Stimulated activated CD4-positive, alpha-beta T cell treated with anti-CD3 and anti-CD28 coated beads, TNF-alpha, amount 100 ng/mL, for 4 hours (primary cell): ENCODE results near the gene FOS.

Experiments used
- DNase-seq, 3 experiments: peaks; one replicate each; pipeline ENCODE4 v3.0.0-alpha.2; 2020; ENCODE audit warnings: low read depth in 3 of 3

The FOS gene

DNA sequence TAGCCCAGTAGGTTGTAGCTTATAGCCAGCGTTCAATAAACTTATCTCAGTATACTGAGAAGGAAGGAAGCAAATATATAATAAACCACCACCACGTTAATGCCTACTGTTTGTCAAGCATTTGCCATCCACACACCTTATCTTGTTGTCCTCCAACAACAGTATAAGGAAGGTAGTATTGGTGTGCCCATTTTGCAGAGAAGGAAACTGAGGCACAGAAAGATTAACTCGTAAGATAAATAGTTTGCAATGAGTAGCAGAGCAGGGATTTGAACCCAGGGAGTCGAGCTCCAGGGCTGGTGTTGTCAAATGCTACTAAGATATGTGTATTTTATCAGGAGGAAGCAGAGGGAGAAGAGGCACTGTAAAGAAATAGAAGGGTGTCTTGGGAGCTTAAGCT lies 27.8 kb upstream of the FOS start:
- DNase-seq, result no peak

GRCh38 chr14:75252254-75252837 lies 26.3 kb upstream of the FOS start:
- DNase-seq, result no peak

GRCh38 chr14:75254381-75254822 lies 24.2 kb upstream of the FOS start:
- no peak for DNase-seq

- DNase-seq, result no peak
Observed at GRCh38 chr14:75254901-75255584, 23.6 kb upstream of the FOS start.

DNA sequence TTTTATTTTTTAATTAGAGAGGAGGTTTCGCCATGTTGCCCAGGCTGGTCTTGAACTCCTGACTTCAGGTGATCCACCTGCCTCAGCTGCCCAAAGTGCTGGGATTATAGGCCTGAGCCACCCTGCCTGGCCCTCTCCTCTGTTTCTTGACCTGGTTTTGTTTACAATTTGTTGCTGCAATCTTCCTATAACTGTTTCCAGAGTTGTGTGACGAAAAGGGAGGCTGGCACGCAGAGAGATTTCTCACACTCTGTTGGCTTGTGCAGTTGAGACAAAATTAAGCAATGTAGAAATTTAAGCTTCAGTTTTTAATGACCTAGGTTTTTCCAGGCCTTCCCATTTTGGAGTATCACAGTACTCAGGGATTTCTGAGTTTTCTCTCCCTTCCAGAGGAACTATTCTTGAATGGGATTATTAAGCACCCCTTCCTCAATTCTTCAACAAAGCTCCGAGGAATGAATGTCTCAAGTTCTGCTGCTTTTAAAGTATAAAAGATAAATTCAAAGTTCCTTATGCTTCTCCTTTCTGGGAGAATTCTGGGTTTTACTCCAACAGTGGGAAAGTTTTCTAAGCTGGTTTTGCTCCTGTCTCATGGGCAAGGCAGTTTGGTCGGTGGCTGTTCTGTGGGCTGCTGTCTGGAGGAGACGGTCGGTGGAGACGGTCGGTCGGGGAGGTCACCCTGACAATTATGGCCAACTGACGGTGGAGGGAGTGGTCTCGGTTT lies 20.4 kb upstream of the FOS start:
- DNase-seq, result no peak

- DNase-seq, result peak; percentile 98 to 99 (median 99)
Observed at GRCh38 chr14:75258803-75259509, 19.7 kb upstream of the FOS start.

GRCh38 chr14:75259510-75259855 lies 19.1 kb upstream of the FOS start:
- DNase-seq, result no peak

GRCh38 chr14:75260025-75260763 lies 18.4 kb upstream of the FOS start:
- DNase-seq, result no peak

DNA sequence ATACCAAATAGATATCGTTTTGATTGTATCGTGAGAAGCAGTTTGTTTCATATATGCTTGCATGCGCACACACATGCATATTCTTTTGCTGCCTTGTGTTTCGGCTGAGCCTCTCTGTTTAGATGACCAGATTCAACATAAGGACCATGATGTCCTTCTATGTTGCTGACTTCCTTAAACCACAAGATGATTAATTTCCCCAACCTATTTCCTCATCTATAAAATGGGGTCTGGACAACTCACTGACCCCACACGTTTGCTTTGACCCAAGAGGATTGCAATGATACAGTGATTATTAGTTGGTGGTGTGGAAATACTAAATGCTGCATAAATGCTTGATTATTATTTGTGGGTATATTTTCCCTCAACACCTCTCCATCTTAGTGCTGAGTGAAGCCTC lies 16.8 kb upstream of the FOS start:
- no peak for DNase-seq

- DNase-seq, result no peak
Observed at GRCh38 chr14:75262641-75263040, 16.0 kb upstream of the FOS start.

DNA sequence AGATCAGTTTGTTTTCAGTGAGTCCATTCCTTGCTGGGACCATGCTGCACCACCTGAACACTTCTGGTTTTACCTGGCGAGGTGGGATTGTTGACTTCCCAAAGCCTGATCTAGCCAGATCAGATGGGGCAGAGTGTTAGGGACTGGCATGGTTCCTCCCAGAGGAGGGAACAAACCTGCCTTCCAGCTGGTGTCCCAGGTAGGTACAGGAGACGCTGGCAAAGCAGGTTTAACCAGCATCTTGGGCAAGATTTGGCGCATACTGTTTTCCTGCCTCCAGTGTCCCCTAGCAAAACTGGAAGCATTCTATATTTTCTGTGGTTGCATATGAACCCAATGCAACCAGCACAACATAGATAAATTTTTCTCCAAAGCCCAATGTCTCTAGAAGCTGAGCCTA lies 14.6 kb upstream of the FOS start:
- DNase-seq, result no peak

GRCh38 chr14:75267141-75267721 lies 11.4 kb upstream of the FOS start:
- DNase-seq, result no peak

DNA sequence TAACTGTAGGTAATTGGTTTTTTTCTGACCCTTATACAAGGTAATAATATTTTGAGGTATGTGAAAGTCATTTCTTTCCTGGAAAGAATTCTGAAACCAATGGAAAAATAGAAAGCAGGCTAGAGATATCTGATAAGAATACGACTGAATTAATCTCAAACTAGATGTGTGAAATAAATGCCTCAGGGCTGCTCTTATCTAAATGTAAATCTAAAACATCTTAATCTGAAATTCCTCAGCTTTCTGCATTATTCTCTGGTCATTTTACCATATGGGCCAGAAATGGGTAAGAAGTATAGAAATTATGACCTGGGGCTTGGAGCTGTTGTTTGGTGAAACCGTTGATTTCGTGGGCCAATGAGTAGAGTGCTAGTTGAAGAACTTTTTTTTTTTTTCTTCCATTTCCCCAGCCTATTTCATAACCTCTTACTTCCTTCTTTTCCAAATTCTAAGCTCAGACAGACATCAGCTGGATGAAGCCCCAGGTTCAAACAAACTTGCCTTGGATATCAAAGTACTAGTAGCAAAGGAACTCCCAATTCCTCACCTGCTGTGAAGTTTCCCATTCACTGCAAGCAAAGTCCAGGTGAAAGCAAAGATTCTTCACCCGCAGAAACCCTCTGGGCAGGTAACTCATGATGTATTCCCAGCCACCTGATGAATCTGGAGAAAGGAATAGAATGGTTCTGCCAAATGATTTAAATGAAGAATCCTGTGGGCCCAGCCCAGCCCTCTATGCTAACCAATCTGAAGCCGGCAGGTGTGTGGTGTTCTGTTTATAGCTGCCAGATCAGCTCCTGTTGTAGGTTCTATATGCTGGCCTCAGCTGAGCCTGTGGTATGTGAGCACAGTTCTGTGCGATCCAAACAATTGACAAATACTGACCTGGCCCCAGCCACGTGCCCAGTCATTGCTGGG lies 9.7 kb upstream of the FOS start:
- DNase-seq, result no peak

- DNase-seq, result no peak
Observed at GRCh38 chr14:75271514-75271913, 7.1 kb upstream of the FOS start.

DNA sequence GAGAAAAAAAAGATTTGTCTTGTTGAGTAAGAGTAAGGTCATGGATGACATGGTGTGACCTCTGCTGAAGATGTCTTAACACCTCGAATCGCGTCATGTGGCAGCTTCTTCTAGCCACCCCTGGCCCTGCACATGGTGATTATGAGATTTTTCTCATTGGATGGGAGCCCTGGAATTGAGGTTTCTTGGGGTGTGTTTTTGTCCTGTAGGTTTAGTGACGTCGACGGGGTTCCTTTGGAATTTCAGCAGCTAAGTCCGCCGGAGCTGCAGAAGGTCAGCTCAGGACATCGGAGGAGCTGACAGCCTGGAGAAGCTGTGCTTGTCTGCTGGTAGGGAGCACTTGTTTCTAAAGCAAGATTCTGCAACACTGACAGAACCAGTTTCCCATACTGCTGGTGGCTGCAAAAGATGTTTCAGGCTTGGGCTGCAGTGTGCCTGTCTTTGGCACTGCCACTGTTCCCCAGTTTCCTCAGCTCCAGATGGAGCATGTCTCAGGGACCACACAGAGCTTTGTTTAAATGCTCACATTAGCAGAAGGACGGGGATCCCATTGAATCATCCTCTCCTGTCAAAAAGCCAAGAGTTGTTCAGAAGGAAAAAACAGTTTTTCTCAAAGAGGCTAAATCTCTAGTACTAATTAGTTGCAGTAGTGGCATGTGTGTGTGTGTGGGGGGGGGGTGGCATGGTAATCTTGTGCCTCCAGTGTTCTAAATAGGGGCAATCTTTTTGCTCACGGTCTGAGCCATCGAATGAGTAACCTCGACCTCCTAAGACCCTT lies 5.2 kb upstream of the FOS start:
- no peak for DNase-seq

- no peak for DNase-seq
Observed at GRCh38 chr14:75274050-75274898, 4.4 kb upstream of the FOS start.

GRCh38 chr14:75274899-75275569 lies 3.6 kb upstream of the FOS start:
- no peak for DNase-seq

- no peak for DNase-seq
Observed at GRCh38 chr14:75275598-75275997, 3.0 kb upstream of the FOS start.
